HG03469 (cell line): ENCODE data around the gene EEF1A1.
"Not testable (repeated sequence)": the region's sequence is repeated elsewhere in the genome, so short reads cannot be mapped to it uniquely, and the experiment has no call there.

ENCODE experiments used
- ATAC-seq: cut with Tn5 transposase; IDR thresholded peaks from one replicate; pipeline ENCODE4 v1.9.1; 2021; ENCODE audit warnings: mild to moderate bottlenecking, moderate library complexity, moderate number of reproducible peaks; ENCODE audit not compliant: unreplicated experiment

EEF1A1 gene

DNA sequence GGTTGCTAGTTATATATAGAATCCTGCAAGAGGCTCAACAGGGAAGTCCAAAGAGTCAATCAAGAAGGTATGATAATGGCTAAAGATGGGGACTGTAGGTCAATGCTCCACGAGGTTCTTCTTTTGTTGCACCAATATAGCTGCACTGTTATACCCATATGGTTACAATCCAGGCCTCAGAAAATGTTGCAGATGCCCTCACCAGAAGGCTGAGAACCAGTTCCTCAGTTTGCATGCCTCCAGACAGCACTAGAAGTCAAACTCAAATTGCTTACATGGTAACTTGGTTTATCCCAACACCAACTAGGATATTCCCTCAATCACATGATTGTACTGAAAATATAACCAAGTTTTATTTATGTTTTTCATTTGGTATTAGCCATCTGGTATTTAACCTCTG is 12.1 kb downstream of the EEF1A1 start:
- ATAC-seq, result no peak

DNA sequence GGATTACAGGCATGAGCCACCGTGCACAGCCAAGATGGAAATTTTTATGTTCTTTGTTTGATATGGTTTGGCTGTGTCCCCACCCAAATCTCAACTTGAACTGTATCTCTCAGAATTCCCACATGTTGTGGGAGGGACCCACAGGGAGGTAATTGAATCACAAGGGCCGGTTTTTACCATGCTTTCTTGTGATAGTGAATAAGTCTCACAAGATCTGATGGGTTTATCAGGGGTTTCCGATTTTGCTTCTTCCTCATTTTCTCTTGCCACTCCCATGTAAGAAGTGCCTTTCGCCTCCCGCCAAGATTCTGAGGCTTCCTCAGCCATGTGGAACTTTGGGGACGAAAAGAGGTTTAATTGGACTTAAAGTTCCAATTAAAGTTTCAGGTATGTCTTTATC is 14.6 kb downstream of the EEF1A1 start:
- no peak for ATAC-seq

DNA sequence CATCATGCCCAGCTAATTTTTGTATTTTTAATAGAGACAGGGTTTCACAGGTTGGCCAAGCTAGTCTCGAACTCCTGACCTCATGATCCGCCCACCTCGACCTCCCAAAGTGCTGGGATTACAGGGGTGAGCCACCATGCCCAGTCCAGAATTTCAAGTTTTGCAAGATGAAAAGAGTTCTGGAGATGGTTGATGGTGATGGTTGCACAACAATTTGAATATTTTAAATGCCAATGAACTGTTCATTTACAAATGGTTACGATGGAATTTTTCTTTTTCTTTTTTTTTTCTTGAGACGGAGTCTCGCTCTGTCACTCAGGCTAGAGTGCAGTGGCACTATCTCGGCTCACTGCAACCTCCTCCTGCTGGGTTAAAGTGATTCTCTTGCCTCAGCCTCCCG is 15.1 kb downstream of the EEF1A1 start:
- ATAC-seq, result not testable (repeated sequence)

DNA sequence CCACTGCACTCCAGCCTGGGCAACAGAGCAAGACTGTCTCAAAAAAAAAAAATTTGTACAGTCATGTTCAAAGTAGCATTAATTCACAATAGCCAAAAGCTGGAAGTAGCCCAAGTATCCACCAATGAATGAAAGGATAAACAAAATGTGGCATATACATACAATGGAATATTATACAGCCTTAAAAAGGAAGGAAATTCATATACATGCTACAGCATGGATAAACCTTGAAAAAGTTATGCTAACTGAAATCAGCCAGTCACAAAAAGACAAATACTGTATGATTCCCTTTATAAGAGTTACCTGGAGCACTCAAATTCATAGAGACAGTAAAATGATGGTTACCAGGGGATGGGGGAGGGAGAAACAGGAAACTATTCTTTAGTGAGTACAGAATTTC is 15.7 kb downstream of the EEF1A1 start:
- no peak for ATAC-seq

GRCh38 chr6:73504160-73504559 is 16.7 kb downstream of the EEF1A1 start:
- ATAC-seq, result no peak

GRCh38 chr6:73503027-73503772 is 17.6 kb downstream of the EEF1A1 start:
- ATAC-seq, result no peak

GRCh38 chr6:73497915-73498314 is 22.9 kb downstream of the EEF1A1 start:
- ATAC-seq, result no peak

GRCh38 chr6:73491377-73491776 is 29.5 kb downstream of the EEF1A1 start:
- no peak for ATAC-seq

DNA sequence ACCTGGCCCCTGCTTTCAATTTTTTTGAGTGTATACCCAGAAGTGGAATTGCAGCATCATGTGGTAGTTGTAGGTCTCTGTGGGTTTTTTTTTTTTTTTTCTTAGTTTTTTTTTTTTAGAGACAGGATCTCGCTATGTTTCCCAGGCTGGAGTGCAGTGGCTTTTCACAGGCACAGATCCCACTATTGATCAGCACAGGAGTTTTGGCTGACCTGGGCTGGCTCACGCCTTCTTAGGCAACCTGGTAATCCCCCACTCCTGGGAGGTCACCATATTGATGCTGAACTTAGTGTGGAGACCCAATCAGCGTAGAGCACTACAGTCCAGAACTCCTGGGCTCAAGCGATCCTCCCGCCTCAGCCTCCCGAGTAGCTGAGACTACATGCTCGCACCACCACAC is 33.4 kb downstream of the EEF1A1 start:
- ATAC-seq, result no peak

DNA sequence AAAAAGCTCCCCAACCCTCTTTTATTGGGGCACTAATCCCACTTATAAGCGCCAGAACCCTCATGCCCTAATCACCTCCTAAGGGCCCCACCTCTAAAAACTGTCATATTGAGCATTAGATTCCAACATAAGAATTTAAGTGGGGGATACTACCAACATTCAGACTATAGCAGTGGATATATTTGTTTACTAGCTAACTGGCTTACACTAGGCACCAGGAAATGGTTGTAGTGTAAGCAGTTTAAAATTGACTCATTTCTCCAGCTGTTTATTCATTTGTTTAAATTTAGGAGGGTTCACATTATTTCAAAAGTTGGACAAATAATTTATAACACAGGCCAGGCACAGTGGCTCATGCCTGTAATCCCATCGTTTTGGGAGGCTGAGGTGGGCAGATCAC is 36.4 kb downstream of the EEF1A1 start:
- no peak for ATAC-seq

DNA sequence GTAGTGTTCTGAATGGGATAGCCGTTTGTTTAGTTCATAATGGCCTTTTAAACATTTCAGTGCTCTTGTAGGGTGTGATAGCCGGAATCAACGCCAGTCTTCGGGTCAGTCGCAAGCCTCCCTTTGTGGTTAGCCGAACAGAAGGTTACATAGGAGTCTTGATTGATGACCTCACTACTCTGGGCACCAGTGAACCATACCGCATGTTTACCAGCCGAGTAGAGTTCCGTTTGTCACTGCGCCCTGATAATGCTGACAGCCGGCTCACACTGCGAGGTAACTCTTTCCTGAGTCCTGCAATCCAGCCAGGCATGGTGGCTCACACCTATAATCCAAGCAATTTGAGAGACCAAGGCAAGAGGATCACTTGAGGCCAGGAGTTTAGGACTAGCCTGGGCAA is 38.9 kb downstream of the EEF1A1 start:
- ATAC-seq, result no peak

DNA sequence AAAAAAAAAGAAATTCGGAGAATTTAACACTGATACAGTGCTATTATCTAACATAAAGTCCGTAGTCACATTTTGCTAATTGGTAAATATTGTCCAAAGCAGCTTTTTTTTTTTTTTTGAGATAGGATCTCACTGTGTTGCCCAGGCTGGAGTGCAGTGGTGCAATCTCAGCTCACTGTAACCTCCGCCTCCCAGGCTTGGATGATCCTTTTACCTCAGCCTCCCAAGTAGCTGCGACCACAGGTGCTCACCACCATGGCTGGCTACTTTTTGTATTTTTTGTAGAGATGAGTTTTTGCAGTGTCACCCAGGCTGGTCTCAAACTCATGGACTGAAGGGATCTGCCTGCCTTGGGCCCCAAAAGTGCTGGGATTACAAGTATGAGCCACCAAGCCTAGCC is 43.4 kb downstream of the EEF1A1 start:
- no peak for ATAC-seq

DNA sequence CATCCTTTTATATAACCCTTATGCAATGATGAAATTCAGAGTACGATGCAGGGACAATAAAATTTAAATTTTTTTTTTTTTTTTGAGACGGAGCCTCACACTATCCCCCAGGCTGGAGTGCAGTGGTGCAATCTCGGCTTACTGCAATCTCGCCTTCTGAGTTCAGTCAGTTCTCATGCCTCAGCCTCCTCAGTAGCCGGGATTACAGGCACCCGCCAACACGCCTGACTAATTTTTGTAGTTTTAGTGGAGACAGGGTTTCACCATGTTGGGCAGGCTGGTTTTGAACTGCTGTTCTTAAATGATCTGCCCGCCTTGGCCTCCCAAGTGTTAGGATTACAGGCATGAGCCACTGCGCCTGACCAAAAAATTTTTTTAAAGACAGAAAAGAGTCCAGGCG is 44.1 kb downstream of the EEF1A1 start:
- no peak for ATAC-seq

- peak; percentile 89 for ATAC-seq
Measured at GRCh38 chr6:73471686-73472290, 49.0 kb downstream of the EEF1A1 start.
